SHP77 (cell line): ENCODE results near the gene SLC30A3.

ENCODE experiments used
- DNase-seq, 2 experiments: peaks; one replicate each; lab custom pipeline; 2025; lab: John Stamatoyannopoulos, UW

Gene SLC30A3

DNA sequence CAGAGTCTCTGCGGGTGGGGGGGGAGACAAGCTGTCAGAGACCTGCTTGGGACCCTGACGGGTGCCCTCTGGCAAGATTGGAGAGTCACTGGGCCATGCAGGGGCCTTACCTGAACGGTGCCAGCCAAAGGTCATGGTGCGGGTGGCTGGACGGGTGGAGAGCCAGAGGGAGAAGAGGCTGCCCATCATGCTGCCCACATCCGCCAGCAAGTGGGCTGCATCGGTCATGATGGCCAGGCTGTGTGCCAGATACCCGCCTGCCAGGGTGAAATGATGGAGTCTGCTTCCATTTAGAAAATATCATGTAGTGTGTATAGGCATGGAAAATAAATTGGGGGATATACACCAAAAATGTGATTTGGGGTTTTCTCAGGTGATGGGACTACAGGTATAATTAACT lies 4.8 kb downstream of the SLC30A3 start:
- DNase-seq = no peak

DNA sequence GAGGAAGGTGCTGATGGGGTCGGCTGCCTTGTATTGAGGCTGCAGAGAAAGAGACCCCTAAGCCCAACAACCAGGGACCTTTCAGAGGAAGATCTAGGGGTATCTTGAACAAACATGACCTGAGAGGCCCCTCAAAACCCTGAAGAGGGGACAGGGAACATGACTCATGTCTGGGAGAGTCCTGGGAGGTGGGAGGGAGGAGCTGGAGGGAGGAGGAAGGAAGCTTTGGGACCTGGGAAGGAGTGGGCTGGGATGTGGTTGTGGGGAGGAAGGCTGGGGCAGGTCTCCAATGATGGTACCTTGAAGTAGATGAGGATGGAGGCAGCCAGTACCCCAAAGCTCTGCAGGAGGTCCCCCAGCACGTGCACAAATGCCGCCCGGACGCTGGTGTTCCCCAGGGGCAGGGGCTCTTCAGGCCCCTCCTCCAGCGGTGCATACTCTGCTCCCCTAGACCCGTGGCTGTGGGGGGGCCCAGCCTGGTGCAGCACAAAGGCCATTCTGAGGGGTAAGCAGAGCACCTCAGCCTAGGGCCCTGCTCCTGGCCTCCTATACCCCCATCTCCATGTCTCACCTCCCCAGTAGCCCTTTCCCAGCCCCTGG lies 5.9 kb downstream of the SLC30A3 start:
- no peak for DNase-seq

DNA sequence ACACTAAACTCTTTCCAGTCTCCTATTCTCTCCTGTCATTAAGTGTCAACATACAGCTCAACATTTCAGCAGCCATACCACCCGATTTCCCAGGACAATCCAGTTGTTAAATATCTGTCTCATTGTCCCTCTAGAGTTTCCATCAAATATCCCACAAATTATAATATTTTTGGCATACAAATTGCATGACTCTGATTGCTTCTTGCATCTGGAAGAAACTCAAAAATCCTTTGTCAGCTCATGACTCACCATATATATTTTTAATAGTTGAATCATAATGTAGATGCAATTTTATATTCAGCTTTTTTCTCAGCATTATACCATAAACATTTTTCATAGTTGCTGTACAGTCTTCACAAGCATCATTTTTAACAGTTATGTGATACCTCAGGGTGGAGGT lies 7.2 kb downstream of the SLC30A3 start:
- DNase-seq = no peak

DNA sequence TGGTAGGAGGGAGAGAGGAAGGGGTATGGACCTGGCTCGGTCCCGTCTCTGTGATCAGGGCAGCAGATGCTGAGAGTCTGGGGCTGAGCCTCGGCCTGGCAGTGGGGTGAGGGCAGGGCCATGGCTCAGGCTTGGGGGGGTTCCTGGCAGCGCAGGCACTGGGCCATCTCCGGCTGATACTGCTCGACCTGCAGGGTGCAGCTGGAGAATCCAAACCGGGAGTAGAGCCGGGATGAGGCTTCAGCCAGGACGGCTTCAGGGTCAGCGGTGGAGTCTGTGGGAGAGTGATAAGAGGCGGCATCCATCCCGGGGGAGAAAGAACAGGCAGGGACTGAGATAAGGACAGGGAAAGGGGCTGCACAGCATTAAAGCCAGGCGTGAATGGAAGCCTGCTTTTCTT lies 7.7 kb downstream of the SLC30A3 start:
- DNase-seq = no peak

DNA sequence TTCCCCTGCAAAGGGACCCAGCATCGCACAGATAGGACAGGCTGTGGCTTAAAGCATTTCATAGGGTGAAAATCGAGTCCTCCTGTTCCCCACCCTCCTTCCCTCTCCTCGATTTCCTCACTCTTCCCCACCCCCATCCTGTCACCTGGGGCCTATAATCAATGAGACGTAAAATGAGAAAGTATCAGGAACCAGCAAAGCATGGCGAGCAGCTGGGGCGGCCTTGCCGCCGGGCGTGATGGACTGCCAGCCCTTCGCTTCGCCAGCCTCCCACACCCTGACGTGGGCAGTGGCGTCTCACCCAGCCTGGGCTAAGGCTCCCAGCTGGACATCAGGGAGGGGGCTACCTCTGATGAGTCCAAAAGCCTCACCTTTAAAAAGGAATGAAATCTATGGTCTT lies 11.1 kb downstream of the SLC30A3 start:
- no peak for DNase-seq

DNA sequence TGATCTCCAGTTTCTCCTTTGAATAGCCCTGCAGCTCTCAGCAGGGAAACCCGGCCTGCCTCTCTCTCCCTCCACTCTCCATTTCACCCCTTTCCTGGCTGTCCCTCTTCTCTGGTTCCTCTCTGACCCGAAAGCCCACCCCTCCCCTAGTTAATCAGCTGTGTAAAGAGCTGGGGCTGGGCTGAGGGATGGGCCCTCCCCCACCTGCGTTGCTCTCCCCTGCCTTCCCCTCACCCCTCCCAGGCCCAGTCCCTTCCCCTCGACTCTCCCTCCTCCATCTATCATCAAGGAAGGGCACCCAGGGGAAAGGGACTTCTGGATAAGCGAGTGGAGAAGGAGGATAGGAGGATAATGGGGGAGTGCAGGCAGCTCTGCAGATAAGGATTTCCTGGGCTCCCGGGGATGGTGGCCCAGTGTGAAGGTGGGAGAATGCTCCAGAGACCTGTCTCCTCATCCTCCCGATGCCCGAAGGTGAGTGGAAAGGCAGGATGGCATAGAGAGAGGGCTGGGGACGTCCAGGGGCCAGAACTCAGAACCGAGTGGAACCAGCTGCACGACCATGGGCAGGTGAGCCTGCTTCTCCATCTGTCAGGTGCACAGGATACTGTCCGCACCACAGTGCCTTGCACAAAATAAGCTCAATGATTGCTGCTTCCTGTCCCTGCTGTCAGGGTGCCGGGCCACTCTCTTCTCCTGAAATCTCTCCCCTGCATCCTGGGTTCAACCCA lies 12.0 kb downstream of the SLC30A3 start:
- no peak for DNase-seq

DNA sequence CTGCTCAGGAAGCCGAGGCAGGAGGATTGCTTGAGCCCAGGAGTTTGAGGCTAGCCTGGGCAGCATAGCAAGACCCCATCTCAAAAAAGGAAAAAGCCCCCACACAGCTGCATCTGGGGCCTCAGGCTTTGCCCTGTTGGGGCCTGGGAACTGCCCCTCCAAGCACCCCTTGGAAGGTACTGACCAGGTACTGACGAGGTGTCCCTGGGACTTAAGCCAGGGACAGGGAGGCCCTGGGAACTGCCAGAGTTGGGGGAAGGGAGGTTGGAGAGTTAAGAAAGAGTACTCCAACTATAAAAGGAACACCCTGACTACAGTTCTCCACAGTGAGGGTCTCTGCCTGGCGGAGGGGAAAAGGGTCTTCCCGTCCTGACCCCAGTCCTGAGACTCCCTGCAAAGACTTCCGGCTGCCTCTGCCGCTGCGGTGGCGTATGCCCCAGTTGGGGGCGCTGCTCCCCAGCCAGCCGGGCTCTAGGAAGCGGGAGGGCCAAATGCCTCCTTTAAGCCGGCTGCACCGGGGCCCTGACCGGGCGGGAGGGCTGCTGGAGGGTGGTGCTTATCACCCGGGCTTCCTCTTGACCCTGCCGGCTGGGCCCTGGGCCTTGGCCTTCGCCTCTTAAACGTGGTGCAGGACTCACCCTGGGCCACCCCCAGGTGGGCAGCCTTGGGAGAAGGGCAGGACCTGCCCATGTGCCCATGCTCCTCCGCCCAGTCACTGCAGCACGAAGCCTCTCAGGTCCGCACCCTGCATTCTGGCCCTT lies 12.8 kb downstream of the SLC30A3 start:
- peak; percentile 35 to 50 for DNase-seq

DNA sequence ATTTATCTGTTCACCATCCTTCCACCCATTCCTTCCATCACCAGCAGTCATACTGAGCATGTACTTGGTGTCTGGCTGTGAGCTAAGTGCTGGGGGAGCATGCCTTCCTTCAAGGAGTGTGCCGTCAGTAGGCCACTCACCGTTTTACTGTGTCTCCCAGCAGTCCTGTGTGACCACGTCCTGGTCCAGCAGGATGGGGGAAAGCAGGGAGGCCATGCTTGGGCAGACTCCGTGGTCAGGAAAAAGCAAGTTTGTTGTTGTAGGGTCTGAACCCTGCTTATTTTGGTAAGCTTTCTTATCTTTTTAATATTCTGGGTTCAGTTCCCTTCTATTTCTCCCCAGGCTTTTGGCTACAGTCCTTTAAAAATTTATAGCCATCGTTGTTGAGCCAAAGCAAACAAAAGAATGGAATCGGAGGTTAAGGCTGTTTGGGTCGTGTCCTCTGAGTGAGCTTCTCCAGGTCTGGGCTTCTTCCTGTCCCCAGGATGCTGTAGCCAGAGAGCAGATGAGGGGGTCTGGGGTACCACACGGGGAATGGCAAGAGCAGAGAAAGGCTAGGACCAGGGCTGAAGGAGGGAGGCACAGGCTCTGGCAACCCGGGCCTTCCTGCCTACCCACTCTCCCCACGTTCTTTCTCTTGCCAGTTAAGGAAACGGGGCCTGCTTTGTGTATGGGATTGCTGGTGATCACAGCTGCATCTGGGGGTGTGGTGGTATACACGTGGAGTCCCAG lies 13.5 kb downstream of the SLC30A3 start:
- no peak for DNase-seq

DNA sequence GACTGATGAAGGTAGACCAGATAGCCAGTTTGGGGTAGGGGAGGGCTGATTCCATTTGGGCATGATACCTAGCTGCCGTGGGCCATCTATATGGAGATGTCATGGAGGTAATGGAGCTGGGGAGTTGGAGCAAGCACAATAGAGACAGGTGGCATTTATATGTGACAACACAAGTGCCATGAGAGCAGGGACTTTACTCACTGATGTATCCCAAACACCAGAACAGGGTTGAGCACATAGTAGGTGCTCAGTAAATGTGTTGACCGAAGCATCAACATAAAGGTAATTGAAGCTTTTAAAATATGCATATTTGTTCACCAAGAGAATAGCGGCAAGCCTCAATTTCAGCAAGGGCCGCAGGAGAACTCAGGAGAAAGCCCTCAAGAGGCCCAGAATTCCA lies 15.0 kb downstream of the SLC30A3 start:
- DNase-seq = no peak

DNA sequence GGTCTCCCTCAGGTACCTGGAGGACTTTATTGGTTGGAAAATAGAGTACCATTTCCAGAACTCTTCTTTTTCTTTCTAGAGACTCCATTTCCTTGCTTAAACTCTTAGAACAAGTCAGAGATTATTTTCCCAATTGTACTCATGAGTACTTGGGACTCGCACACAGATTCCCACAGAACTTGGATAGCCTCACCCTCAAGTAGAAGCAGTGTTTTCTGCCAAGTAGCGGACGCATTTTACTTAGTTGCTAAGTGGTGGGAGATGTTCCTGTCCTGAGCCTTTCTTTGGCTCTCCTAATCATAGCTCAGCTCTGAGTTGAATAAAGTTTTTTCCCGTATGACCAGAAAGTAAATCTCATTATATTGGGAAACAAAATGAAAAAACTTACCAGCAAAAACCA lies 17.2 kb downstream of the SLC30A3 start:
- no peak for DNase-seq

DNA sequence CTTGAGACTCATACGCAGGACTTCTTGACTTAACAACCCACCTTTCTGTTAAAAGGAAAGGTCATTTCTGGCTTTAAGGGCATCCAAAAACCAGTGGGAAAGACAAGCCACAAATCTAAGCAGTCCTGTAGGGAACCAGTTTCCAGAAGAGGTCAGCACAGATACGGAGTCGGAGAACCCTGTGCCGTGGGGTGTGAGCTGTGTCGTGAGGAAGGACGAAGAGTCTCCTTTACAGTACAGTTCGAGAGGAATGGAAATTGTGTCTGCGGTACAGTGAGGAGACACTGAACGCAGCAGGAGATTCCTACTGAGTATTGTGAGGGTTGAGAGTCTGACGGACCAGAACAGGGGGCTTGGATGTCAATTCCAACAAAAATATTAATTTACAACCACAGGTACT lies 17.7 kb downstream of the SLC30A3 start:
- no peak for DNase-seq

DNA sequence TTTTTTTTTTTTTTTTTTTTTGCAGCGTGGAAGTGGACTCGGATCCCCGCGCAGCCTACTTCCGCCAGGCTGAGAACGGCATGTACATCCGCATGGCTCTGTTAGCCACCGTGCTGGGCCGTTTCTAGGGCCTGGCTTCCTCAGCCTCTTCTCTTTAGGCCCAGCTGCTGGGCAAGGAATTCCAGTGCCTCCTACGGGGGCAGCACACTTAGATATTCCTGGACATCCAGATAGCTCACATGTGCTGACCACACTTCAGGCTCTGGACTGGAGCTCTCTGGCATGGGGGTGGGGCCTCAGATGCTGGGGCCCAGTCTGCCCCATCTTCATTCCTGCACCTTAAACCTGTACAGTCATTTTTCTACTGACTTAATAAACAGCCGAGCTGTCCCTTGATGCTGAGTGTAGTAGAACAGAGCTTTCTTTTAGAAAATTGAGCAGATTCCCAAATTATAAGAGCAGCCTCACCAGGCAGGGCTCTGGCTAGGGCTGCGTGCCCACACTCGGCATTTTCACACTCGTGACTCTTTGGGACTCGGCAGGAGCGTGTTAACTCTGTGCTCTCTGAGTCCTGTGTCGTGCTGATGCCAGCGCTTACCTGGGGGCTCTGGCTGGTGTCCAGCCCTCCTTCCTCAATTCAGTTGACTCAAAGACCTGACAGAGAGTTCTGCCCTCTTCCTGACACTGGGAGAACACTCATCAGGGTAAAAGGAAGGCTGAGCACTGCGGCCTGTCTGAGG lies 19.3 kb downstream of the SLC30A3 start:
- DNase-seq = no peak

DNA sequence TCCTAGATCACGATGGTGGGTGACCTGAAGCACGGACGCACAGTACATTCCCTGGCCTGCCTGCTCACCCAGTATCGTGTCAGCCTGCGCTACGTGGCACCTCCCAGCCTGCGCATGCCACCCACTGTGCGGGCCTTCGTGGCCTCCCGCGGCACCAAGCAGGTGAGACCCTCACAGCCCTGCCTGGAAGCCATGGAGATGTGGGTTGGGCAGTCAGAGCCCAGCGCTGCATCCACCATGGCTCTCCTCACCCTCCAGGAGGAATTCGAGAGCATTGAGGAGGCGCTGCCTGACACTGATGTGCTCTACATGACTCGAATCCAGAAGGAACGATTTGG lies 20.3 kb downstream of the SLC30A3 start:
- no peak for DNase-seq

DNA sequence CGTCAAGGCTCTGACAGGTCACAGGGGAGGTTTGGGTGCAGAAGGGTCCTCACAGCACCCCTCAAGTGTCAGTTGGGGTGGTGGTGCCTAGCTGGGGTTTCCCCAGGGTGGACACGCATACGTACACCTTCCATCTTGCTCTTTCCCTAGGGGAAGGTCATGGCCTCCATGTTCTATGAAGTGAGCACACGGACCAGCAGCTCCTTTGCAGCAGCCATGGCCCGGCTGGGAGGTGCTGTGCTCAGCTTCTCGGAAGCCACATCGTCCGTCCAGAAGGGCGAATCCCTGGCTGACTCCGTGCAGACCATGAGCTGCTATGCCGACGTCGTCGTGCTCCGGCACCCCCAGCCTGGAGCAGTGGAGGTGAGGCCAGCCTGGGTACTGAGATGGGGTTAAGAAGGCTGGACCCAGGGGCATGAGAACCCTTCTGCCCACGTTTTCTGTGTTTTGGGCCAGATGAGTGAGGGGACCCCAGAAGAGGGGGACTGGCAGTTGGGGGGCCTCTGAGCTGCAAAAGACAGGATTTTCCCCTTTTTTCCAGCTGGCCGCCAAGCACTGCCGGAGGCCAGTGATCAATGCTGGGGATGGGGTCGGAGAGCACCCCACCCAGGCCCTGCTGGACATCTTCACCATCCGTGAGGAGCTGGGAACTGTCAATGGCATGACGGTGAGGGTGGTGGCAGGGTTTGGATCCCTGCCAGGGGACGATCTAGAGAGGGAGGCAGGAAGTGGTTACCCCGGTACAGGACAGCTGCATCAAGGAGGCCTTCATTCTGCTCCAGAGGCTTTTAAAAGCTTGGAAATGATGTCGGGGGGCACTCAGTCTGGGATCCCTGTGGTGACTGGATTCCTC lies 20.9 kb downstream of the SLC30A3 start:
- DNase-seq = no peak

DNA sequence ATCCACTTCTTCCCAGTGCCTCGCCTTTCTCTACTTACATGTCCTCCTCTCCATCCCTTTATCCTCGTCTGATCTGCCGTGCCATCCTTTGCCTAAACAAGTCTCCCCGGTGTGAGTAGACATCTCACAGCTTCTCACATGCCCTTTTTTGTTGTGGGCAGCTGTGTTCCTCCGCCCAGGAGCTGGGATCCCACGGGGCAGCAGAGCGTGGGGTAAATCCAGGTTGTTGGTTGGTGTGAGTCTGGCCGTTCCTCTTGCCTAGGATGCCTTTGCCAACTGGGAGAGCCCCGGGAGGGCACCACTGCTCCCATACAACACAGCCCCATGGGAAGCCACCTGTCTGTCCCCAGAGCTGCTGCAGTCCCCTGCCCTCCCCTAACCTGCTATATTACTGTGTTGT lies 22.4 kb downstream of the SLC30A3 start:
- DNase-seq = no peak

DNA sequence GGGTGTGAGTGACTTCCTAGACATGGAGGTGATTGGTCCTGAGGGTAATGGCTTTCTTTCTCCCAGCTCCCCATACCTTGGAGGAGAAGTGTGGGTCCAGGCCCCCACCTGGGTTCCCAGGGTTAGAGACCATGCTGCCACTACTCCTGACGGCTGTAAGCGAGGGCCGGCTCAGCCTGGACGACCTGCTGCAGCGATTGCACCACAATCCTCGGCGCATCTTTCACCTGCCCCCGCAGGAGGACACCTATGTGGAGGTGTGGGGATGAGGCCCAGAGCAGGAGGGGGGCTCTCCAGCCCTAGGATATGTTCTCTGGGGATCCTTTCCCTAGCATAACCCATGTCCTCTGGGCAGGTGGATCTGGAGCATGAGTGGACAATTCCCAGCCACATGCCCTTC lies 23.9 kb downstream of the SLC30A3 start:
- no peak for DNase-seq

DNA sequence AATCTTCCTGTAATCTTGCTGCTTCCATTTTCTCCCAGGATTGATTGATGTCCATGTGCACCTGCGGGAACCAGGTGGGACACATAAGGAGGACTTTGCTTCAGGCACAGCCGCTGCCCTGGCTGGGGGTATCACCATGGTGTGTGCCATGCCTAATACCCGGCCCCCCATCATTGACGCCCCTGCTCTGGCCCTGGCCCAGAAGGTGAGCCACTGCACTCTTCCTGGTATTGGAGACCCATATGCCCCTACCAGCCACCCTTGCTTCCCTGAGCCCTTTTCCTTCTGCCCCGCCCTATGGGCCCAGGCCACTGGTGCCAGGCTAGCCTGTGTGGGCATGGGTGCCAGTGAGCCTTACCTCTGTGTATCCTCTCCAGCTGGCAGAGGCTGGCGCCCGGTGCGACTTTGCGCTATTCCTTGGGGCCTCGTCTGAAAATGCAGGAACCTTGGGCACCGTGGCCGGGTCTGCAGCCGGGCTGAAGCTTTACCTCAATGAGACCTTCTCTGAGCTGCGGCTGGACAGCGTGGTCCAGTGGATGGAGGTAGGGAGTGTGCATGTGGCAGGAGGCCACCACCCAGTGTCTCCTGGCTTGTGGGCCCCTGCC lies 25.4 kb downstream of the SLC30A3 start:
- no peak for DNase-seq

DNA sequence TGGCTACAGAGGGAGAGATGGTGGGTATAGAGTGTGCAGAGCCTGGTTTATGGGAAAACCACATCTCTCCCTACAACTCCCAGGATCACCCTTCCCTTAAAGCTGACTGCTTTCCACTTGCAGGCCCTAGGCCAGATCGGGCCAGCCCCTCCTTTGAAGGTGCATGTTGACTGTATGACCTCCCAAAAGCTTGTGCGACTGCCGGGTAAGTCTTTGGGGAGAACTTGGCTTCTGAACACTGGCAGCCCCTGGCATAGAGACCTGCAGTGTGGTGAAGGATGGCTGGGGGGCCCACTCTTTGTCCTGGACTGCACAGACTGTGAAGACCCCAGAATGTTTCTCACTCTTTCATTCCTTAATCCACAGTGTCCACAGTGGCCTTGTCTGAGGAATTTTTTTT lies 26.2 kb downstream of the SLC30A3 start:
- no peak for DNase-seq

DNA sequence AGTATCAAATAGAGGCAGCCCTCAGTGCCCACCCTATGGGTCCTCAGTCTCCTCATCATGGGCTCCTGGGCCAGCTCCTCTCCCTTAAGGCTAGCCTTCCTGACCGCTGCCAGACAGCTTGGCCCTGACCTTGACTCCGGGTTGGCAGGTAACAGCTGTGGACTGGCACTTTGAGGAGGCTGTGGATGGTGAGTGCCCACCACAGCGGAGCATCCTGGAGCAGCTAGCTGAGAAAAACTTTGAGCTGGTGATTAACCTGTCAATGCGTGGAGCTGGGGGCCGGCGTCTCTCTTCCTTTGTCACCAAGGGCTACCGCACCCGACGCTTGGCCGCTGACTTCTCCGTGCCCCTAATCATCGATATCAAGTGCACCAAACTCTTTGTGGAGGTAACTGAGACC lies 26.7 kb downstream of the SLC30A3 start:
- DNase-seq = no peak

DNA sequence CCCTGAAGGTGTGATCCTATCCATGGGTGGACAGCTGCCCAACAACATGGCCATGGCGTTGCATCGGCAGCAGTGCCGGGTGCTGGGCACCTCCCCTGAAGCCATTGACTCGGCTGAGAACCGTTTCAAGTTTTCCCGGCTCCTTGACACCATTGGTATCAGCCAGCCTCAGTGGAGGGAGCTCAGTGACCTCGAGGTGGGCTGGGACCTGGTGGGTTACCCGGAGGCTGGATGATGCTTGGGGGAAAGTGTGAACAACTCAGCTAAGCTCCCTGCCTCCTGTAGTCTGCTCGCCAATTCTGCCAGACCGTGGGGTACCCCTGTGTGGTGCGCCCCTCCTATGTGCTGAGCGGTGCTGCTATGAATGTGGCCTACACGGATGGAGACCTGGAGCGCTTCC lies 29.5 kb downstream of the SLC30A3 start:
- no peak for DNase-seq

DNA sequence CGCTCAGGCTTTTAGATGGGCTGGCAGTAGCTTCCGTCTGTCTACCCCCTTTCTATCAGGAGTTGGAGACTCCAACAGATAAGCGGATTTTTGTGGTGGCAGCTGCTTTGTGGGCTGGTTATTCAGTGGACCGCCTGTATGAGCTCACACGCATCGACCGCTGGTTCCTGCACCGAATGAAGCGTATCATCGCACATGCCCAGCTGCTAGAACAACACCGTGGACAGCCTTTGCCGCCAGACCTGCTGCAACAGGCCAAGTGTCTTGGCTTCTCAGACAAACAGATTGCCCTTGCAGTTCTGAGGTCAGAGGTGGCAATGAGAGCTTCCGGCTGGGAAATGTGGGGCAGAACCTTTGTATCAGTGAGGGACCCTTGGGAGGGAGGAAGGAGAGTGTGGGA lies 30.9 kb downstream of the SLC30A3 start:
- no peak for DNase-seq
